GM23338 (cell line): ENCODE measurements around the gene CEACAM5. TPM values are rescaled to one million over a fixed set of nuclear protein-coding genes. Genes with fewer than 3 reads are reported as not detected.

Experiments
- ATAC-seq: fragments of 200-7000 bp; cut with Tn5 transposase; 3 replicates; pipeline ENCODE4 v1.9.1; 2020
- DNase-seq: peaks from one replicate; pipeline ENCODE4 v3.0.0-alpha.2; 2015; ENCODE audit warnings: low spot score
- H2AFZ ChIP-seq: fragments of 200-600 bp; sonication (generic); 2 replicates; pipeline ENCODE4 v1.8.0; 2016; ENCODE audit warnings: antibody characterized with exemption, mild to moderate bottlenecking, moderate library complexity
- H3F3A ChIP-seq: fragments of 200-600 bp; sonication (generic); replicated peaks from 2 replicates; pipeline ENCODE4 v1.8.0; 2017; ENCODE audit warnings: antibody characterized with exemption, mixed run types, low read depth
- H3K27ac ChIP-seq: fragments of 200-600 bp; sonication (generic); 2 replicates; pipeline ENCODE4 v1.6.1; 2016; ENCODE audit warnings: low read depth
- H3K27me3 ChIP-seq: fragments of 200-600 bp; sonication (generic); 2 replicates; pipeline ENCODE4 v1.8.0; 2016; ENCODE audit warnings: mild to moderate bottlenecking, mixed run types, moderate library complexity; ENCODE audit not compliant: insufficient read depth
- H3K36me3 ChIP-seq: fragments of 200-600 bp; sonication (generic); 2 replicates; pipeline ENCODE4 v1.8.0; 2016; ENCODE audit warnings: mild to moderate bottlenecking; ENCODE audit not compliant: insufficient read depth
- H3K4me1 ChIP-seq: fragments of 200-600 bp; sonication (generic); 2 replicates; pipeline ENCODE4 v1.8.0; 2016; ENCODE audit warnings: mild to moderate bottlenecking, moderate library complexity; ENCODE audit not compliant: insufficient read depth
- H3K4me2 ChIP-seq: fragments of 200-600 bp; sonication (generic); 2 replicates; pipeline ENCODE4 v1.7.1; 2017; ENCODE audit warnings: mixed run types
- H3K4me3 ChIP-seq: fragments of 200-600 bp; sonication (generic); 2 replicates; pipeline ENCODE4 v1.6.1; 2016; ENCODE audit warnings: mixed run types
- H3K79me2 ChIP-seq: fragments of 200-600 bp; sonication (generic); replicated peaks from 2 replicates; pipeline ENCODE4 v1.8.0; 2017; ENCODE audit warnings: mild to moderate bottlenecking; ENCODE audit not compliant: insufficient read depth
- H3K9me2 ChIP-seq: fragments of 200-600 bp; sonication (generic); 2 replicates; pipeline ENCODE4 v1.8.0; 2017; ENCODE audit not compliant: insufficient read depth
- H4K20me1 ChIP-seq: fragments of 200-600 bp; sonication (generic); replicated peaks from 2 replicates; pipeline ENCODE4 v1.8.0; 2017; ENCODE audit warnings: mild to moderate bottlenecking; ENCODE audit not compliant: insufficient read depth
- H3K27ac Mint-ChIP-seq: 2 replicates; pipeline ENCODE4 v1.8.0; 2020; ENCODE audit warnings: inconsistent platforms, mild to moderate bottlenecking, moderate library complexity, mixed read lengths
- H3K27me3 Mint-ChIP-seq: 3 replicates; pipeline ENCODE4 v1.8.0; 2022; ENCODE audit warnings: low read depth, mild to moderate bottlenecking, moderate library complexity, mixed read lengths, inconsistent platforms; ENCODE audit not compliant: insufficient read depth, poor library complexity
- H3K36me3 Mint-ChIP-seq: 3 replicates; pipeline ENCODE4 v1.8.0; 2021; ENCODE audit warnings: low read depth, mild to moderate bottlenecking, inconsistent platforms, moderate library complexity, mixed read lengths
- H3K4me1 Mint-ChIP-seq: 3 replicates; pipeline ENCODE4 v1.8.0; 2020; ENCODE audit warnings: mild to moderate bottlenecking, inconsistent platforms, mixed read lengths
- H3K4me3 Mint-ChIP-seq: 3 replicates; pipeline ENCODE4 v1.8.0; 2021; ENCODE audit warnings: moderate library complexity, mild to moderate bottlenecking, inconsistent platforms, mixed read lengths
- H3K9me3 Mint-ChIP-seq: 3 replicates; pipeline ENCODE4 v1.8.0; 2020; ENCODE audit warnings: moderate library complexity, mild to moderate bottlenecking, inconsistent platforms, mixed read lengths
- CTCF ChIP-seq, 2 experiments: fragments of 200-600 bp in 1 of 2; sonication (generic) in 1 of 2; conservative IDR thresholded peaks; 2 replicates each; pipeline versions ENCODE4 v1.5.1 to v1.6.1; 2016 to 2017; ENCODE audit warnings: antibody characterized with exemption in 2 of 2, low read depth in 2 of 2, mild to moderate bottlenecking in 2 of 2, moderate library complexity in 1 of 2
- EZH2 ChIP-seq: fragments of 200-600 bp; sonication (generic); IDR thresholded peaks from one replicate; pipeline ENCODE4 v1.8.0; 2017; ENCODE audit warnings: antibody characterized with exemption, mild to moderate bottlenecking, low read depth; ENCODE audit not compliant: unreplicated experiment
- NANOG ChIP-seq: IDR thresholded peaks from 2 replicates; pipeline ENCODE4 v1.6.1; 2016; ENCODE audit warnings: antibody characterized with exemption, borderline replicate concordance
- POLR2AphosphoS5 ChIP-seq: IDR thresholded peaks from 2 replicates; pipeline ENCODE4 v1.6.1; 2016; ENCODE audit warnings: antibody characterized with exemption, low read depth
- ZNF331 ChIP-seq: fragments of 250-450 bp; sonication (Bioruptor Pico); IDR thresholded peaks from 2 replicates; pipeline ENCODE4 v1.5.0; 2020; ENCODE audit warnings: low read depth, mild to moderate bottlenecking, moderate library complexity
- polyA plus RNA-seq: library from polyadenylated mRNA; unstranded; fragments of >200 nt; fragmentation: Nextera tagmentation; extraction: Ambion mirVana; gene quantifications from 2 replicates; pipeline ENCODE4 v1.2.1, GENCODE V29; 2016
- total RNA-seq: library from RNA; depleted of rRNA; stranded (reverse); fragments of >200 nt; shearing (Covaris generic); gene quantifications from 2 replicates; pipeline ENCODE4 v1.2.3, GENCODE V29; 2014
- TF ChIP-seq, protein P1 (sequence below): IDR thresholded peaks from one replicate; pipeline ENCODE4 v1.6.1; 2018; ENCODE audit warnings: antibody characterized with exemption; ENCODE audit not compliant: unreplicated experiment

Gene CEACAM5
- total and polyA plus RNA-seq, 2 experiments from 2014 or later: not detected

- DNase-seq (no peak), ATAC-seq (no peak)
- Histone ChIP-seq H3K27me3 (no peaks in the 10 kb centered on the region; the same call in 1 of the 2 replicates), H3K4me2 (no peak overlapping the region), H3K4me3 (no peak overlapping the region), H3K27ac (no peak overlapping the region), H3K79me2 (no peaks in the 10 kb centered on the region), H3K9me2 (peaks cover 9% of the 10 kb centered on the region; the same call in 1 of the 2 replicates), H3K4me1 (no peaks in the 10 kb centered on the region), H3F3A (no peaks in the 10 kb centered on the region), H4K20me1 (no peaks in the 10 kb centered on the region), H2AFZ (no peak overlapping the region), H3K36me3 (no peaks in the 10 kb centered on the region)
- Mint-ChIP-seq H3K4me3 (no peak overlapping the region), H3K9me3 (peaks cover 30% of the 10 kb centered on the region; the same call in 2 of the 3 replicates), H3K4me1 (no peaks in the 10 kb centered on the region), H3K27me3 (no peaks in the 10 kb centered on the region), H3K36me3 (no peaks in the 10 kb centered on the region), H3K27ac (no peak overlapping the region)
- no peak for TF ChIP-seq EZH2
- TF ChIP-seq POLR2AphosphoS5: no peak
- TF ChIP-seq CTCF (conservative IDR thresholded peaks at IDR 0.05; ENCODE audit: low read depth in 2 of 2): no peak
Measured at GRCh38 chr19:41666075-41666474, 42.4 kb upstream of the CEACAM5 start.

DNA sequence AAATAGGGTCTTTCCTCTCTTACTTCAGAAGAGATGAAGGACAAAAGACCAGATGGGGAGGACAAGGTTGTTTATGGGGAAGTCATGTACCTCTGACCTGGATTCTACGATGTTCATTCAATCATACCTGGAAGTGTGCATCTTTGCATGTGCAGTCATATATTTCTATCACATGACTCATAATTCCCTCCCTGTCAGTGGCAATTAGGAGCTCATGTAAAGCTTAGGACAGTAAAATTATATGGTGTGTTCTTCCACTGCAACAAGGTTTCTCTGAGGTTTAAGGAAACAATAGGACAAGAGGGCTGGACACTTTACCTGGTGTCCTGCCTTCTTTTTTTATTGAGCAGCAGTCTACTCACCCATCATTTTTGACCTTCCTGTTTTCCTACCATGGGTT is 40.1 kb upstream of the CEACAM5 start:
- no peaks in the 10 kb centered on the region for H3K36me3 ChIP-seq
- Mint-ChIP-seq H3K27me3 (no peaks in the 10 kb centered on the region), H3K36me3 (no peaks in the 10 kb centered on the region), H3K4me1 (no peaks in the 10 kb centered on the region), H3K9me3 (peaks cover 27% of the 10 kb centered on the region; the same call in 2 of the 3 replicates), H3K4me3 (no peak overlapping the region), H3K27ac (no peak overlapping the region)
- H3K4me2 ChIP-seq: no peak overlapping the region
- H3K4me3 ChIP-seq: no peak overlapping the region
- H2AFZ ChIP-seq: no peak overlapping the region
- TF ChIP-seq CTCF (conservative IDR thresholded peaks at IDR 0.05; ENCODE audit: low read depth in 2 of 2) (no peak), ZNF331 (CRISPR knock-in tag) (no peak), NANOG (no peak), POLR2AphosphoS5 (no peak)
- TF ChIP-seq, protein P1, sequence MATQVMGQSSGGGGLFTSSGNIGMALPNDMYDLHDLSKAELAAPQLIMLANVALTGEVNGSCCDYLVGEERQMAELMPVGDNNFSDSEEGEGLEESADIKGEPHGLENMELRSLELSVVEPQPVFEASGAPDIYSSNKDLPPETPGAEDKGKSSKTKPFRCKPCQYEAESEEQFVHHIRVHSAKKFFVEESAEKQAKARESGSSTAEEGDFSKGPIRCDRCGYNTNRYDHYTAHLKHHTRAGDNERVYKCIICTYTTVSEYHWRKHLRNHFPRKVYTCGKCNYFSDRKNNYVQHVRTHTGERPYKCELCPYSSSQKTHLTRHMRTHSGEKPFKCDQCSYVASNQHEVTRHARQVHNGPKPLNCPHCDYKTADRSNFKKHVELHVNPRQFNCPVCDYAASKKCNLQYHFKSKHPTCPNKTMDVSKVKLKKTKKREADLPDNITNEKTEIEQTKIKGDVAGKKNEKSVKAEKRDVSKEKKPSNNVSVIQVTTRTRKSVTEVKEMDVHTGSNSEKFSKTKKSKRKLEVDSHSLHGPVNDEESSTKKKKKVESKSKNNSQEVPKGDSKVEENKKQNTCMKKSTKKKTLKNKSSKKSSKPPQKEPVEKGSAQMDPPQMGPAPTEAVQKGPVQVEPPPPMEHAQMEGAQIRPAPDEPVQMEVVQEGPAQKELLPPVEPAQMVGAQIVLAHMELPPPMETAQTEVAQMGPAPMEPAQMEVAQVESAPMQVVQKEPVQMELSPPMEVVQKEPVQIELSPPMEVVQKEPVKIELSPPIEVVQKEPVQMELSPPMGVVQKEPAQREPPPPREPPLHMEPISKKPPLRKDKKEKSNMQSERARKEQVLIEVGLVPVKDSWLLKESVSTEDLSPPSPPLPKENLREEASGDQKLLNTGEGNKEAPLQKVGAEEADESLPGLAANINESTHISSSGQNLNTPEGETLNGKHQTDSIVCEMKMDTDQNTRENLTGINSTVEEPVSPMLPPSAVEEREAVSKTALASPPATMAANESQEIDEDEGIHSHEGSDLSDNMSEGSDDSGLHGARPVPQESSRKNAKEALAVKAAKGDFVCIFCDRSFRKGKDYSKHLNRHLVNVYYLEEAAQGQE: no peak
- no peak overlapping the region for H3K27ac ChIP-seq
- no peaks in the 10 kb centered on the region for H3K79me2 ChIP-seq
- DNase-seq (no peak), ATAC-seq (no peak)
- H3F3A ChIP-seq: no peaks in the 10 kb centered on the region
- no peaks in the 10 kb centered on the region for H4K20me1 ChIP-seq
- peaks cover 9% of the 10 kb centered on the region; the same call in 1 of the 2 replicates for H3K9me2 ChIP-seq
- no peaks in the 10 kb centered on the region for H3K4me1 ChIP-seq
- no peaks in the 10 kb centered on the region; the same call in 1 of the 2 replicates for H3K27me3 ChIP-seq
